ENCODE data around the gene CDK6. TPM values are rescaled to one million over a fixed set of nuclear protein-coding genes. Genes with fewer than 3 reads are reported as not detected.

Gene CDK6
- total and polyA plus RNA-seq, 8 donors: 2.6 to 86.3 (median 15.5) TPM

DNA sequence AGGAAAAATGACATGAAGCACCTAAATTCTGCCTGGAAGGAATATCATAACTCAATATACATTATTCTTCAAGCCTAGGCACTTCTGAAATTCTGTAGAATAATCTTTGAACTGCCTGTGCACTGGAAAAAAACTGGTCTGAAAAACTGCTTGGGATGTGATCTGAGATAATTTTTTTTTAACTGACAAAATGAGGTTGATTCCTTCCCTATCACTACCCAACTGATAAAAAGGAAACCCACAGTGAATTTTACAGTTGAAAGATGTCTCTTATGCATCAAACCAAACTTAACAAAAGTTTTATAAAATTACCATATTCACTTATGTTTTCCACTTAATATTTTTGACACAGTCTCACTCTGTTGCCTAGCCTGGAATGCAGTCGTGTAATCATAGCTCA is 179.0 kb downstream of the CDK6 start:
- H3K27me3 ChIP-seq: no peaks in the 10 kb centered on the region
- H3K36me3 ChIP-seq: peaks cover 0 to 11% (median 7%) of the 10 kb centered on the region in 4 donors
- H3K27ac ChIP-seq: no peak overlapping the region
- intact Hi-C loops (cut with DNase I; ENCODE audit: low total_unique reads): no loop called here
- H3K4me3 ChIP-seq: no peak overlapping the region
- H3K9me3 ChIP-seq: no peaks in the 10 kb centered on the region
- peaks cover 0 to 16% (median 8%) of the 10 kb centered on the region in 4 donors for H3K4me1 ChIP-seq
- 77 to 98% (median 91%) methylated on average over 1 of the region's 1 CpG for WGBS, 5 donors
- no peak for DNase-seq
- TF ChIP-seq POLR2AphosphoS5 (IDR thresholded peaks at IDR 0.05) (no peak), EP300 (IDR thresholded peaks at IDR 0.05) (no peak), POLR2A (IDR thresholded peaks at IDR 0.05) (no peak)
- TF ChIP-seq, protein P1, sequence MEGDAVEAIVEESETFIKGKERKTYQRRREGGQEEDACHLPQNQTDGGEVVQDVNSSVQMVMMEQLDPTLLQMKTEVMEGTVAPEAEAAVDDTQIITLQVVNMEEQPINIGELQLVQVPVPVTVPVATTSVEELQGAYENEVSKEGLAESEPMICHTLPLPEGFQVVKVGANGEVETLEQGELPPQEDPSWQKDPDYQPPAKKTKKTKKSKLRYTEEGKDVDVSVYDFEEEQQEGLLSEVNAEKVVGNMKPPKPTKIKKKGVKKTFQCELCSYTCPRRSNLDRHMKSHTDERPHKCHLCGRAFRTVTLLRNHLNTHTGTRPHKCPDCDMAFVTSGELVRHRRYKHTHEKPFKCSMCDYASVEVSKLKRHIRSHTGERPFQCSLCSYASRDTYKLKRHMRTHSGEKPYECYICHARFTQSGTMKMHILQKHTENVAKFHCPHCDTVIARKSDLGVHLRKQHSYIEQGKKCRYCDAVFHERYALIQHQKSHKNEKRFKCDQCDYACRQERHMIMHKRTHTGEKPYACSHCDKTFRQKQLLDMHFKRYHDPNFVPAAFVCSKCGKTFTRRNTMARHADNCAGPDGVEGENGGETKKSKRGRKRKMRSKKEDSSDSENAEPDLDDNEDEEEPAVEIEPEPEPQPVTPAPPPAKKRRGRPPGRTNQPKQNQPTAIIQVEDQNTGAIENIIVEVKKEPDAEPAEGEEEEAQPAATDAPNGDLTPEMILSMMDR (IDR thresholded peaks at IDR 0.05): no peak

DNA sequence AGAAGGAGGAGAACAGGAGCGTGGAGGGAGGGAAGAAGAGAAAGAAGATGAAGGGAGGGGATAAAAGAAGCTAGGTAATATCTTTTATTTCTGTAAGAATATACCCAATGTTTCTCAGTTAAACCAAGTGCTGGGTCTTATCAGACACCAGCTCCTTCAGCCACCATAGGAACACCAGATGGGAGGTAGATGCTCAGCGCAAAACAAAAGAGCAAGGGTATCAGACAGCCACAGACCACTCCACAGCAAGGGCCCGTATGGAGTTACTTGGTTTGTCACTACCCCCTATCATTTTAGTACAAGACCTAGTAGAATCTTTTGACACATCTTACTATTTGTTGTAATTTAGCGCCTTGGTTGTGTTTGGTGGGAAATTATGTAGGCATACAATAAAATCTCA is 180.3 kb downstream of the CDK6 start:
- Histone ChIP-seq H3K9me3 (no peaks in the 10 kb centered on the region), H3K36me3 (peaks cover 0 to 11% (median 7%) of the 10 kb centered on the region in 4 donors), H3K27me3 (no peaks in the 10 kb centered on the region), H3K4me1 (peaks cover 0 to 16% (median 8%) of the 10 kb centered on the region in 4 donors), H3K4me3 (no peak overlapping the region), H3K27ac (no peak overlapping the region)
- WGBS, 5 donors: 83 to 95% (median 86%) methylated on average over 4 of the region's 4 CpGs
- DNase-seq: no peak
- TF ChIP-seq, protein P1 (IDR thresholded peaks at IDR 0.05): no peak
- TF ChIP-seq EP300 (IDR thresholded peaks at IDR 0.05): no peak
- TF ChIP-seq POLR2A (IDR thresholded peaks at IDR 0.05): no peak
- no peak for TF ChIP-seq POLR2AphosphoS5 (IDR thresholded peaks at IDR 0.05)
- intact Hi-C loops (cut with DNase I; ENCODE audit: low total_unique reads): no loop called here

DNA sequence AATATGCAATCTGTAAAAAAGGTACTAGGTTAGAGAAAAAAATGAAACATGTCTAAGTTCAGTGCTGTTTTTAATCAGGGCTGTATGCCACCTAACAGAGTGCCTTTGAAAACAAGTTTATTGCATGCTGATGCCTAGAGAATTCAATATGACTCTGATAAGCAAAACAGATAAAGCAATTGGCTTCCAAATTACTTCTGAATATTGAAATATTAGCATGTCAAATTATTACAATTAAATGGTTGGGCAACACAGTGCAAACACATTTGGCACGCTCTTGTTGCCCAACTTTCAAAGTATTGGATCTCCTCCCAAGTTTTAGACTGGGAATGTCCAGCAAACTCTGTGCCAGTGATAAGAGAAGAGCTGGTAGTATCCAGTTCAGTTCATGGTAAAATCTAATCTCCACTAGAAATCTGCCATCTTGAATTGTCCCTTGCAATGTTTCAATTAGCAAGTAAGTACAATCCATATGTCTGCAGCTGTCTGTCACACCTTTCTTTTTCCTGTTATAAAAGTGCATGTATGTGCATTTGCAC is 181.0 kb downstream of the CDK6 start:
- Histone ChIP-seq H3K4me1 (peaks cover 0 to 16% (median 8%) of the 10 kb centered on the region in 4 donors), H3K27ac (no peak overlapping the region), H3K27me3 (no peaks in the 10 kb centered on the region), H3K9me3 (no peaks in the 10 kb centered on the region), H3K4me3 (no peak overlapping the region), H3K36me3 (peaks cover 0 to 5% (median 0%) of the 10 kb centered on the region in 4 donors)
- intact Hi-C loops (cut with DNase I; ENCODE audit: low total_unique reads): no loop called here
- no peak for DNase-seq
- WGBS, 5 donors: 45 to 83% (median 54%) methylated on average over 1 of the region's 1 CpG
- TF ChIP-seq POLR2AphosphoS5 (IDR thresholded peaks at IDR 0.05) (no peak), EP300 (IDR thresholded peaks at IDR 0.05) (no peak)
- TF ChIP-seq, protein P1 (IDR thresholded peaks at IDR 0.05): no peak

DNA sequence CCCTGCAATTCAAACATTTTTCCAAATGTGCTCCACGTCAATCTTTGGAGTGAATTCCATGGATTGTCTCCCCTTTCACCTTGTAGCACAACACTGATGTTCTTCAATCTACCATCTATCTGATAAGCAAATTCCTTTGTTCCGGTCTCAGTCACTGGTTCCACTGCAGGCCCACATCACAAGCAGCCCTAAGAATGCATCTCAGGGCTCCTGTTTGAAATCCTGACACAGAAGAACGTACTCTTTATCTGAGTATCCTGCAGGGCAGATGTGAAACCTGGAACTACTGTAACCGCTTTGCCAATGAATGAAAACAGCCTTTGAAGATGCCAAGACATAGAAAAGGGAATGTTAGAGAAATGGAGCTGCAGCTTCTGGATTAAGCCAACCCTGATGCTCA is 183.2 kb downstream of the CDK6 start:
- H3K4me3 ChIP-seq: no peak overlapping the region
- no peak for TF ChIP-seq EP300 (IDR thresholded peaks at IDR 0.05)
- TF ChIP-seq, protein P1 (IDR thresholded peaks at IDR 0.05): no peak
- no peak for TF ChIP-seq POLR2A (IDR thresholded peaks at IDR 0.05)
- TF ChIP-seq POLR2AphosphoS5 (IDR thresholded peaks at IDR 0.05): no peak
- H3K9me3 ChIP-seq: no peaks in the 10 kb centered on the region
- no peak for DNase-seq
- peaks cover 0 to 16% (median 8%) of the 10 kb centered on the region in 4 donors for H3K4me1 ChIP-seq
- H3K36me3 ChIP-seq: no peaks in the 10 kb centered on the region
- no peak overlapping the region for H3K27ac ChIP-seq
- H3K27me3 ChIP-seq: no peaks in the 10 kb centered on the region
- 49 to 70% (median 61%) methylated on average over 4 of the region's 4 CpGs for WGBS, 5 donors
- intact Hi-C loops (cut with DNase I; ENCODE audit: low total_unique reads): no loop called here

Data from stomach (tissue), 9 donors.